Vagina (tissue), 2 donors: ENCODE results near the gene GDNF.

Experiments used
- CTCF ChIP-seq, 3 experiments: fragments of 450-650 bp in 2 of 3; fragments of 200-600 bp in 1 of 3; sonication (generic) in 1 of 3; IDR thresholded peaks; one replicate each; pipeline ENCODE4 v1.5.1; 2017 to 2019; ENCODE audit warnings: antibody characterized with exemption in 3 of 3, mild to moderate bottlenecking in 2 of 3, moderate library complexity in 2 of 3
- POLR2A ChIP-seq, 2 donors: fragments of 450-650 bp; IDR thresholded peaks; one replicate each; pipeline ENCODE4 v1.6.1; 2017; ENCODE audit warnings: antibody characterized with exemption in 2 of 2, mild to moderate bottlenecking in 2 of 2, moderate library complexity in 2 of 2
- POLR2AphosphoS5 ChIP-seq, 2 donors: sonication (generic); formaldehyde crosslinking; IDR thresholded peaks; one replicate each; pipeline ENCODE4 v1.9.0; 2017; ENCODE audit warnings: antibody characterized with exemption in 2 of 2, mild to moderate bottlenecking in 2 of 2, low read depth in 1 of 2; ENCODE audit not compliant: insufficient read depth in 1 of 2

GRCh38 chr5:37881359-37881758 is 41.5 kb upstream of the GDNF start:
- TF ChIP-seq POLR2A (IDR thresholded peaks at IDR 0.05) (no peak), CTCF (IDR thresholded peaks at IDR 0.05) (no peak), POLR2AphosphoS5 (IDR thresholded peaks at IDR 0.05; ENCODE audit: insufficient read depth in 1 of 2, low read depth in 1 of 2) (no peak)
